ENCODE results near the gene CDS1.

GRCh38 chr4:84691800-84692199, 108.9 kb downstream of the CDS1 start:
- no peak for TF ChIP-seq EZH2phosphoT487 (IDR thresholded peaks at IDR 0.05; ENCODE audit: insufficient read depth, low read depth)
- no peak for TF ChIP-seq EZH2 (IDR thresholded peaks at IDR 0.05; ENCODE audit: insufficient read depth, poor library complexity, severe bottlenecking)
